Adipose tissue (tissue), 3 donors: ENCODE results near the gene S100A16. TPM values are rescaled to one million over a fixed set of nuclear protein-coding genes. Genes with fewer than 3 reads are reported as not detected.
A peak's percentile ranks its signal among the peaks of the same experiment; 100 is the strongest.
"Not testable (repeated sequence)": the region's sequence is repeated elsewhere in the genome, so short reads cannot be mapped to it uniquely, and the experiment has no call there.

Experiments used
- H3K27ac ChIP-seq: one replicate; pipeline ENCODE4 v1.5.1; 2013; ENCODE audit warnings: low read depth, low read length
- WGBS, 3 donors: extraction: QIAGEN DNeasy Blood & Tissue Kit; methylation state at CpG; one replicate each; pipeline ENCODE4 v1.1.7; 2013; 5-methylcytosine and 5-hydroxymethylcytosine counted together
- polyA plus RNA-seq, 3 donors: library from polyadenylated mRNA; stranded (reverse); fragments of 200-250 nt; gene quantifications; one replicate each; pipeline ENCODE4 v1.2.3, GENCODE V29; 2013
- donor health status: healthy with polysubstance abuse.
- donor health status: Bipolar disorder and iron deficiency.
- donor health status: healthy.

Gene S100A16
- polyA plus RNA-seq, 3 donors = 30.9 to 175 (median 160) TPM

GRCh38 chr1:153573351-153573750 is 39.6 kb downstream of the S100A16 start:
- H3K27ac ChIP-seq = no peak overlapping the region
- WGBS, 3 donors = 50 to 75% (median 60%) methylated on average over 3 of the region's 3 CpGs

GRCh38 chr1:153572569-153573015 is 40.3 kb downstream of the S100A16 start:
- no peak overlapping the region for H3K27ac ChIP-seq
- 9 to 17% (median 14%) methylated on average over 3 of the region's 3 CpGs for WGBS, 3 donors

GRCh38 chr1:153571706-153572105 is 41.2 kb downstream of the S100A16 start:
- H3K27ac ChIP-seq = no peak overlapping the region
- WGBS, 3 donors = 70 to 78% (median 72%) methylated on average over 7 of the region's 7 CpGs

GRCh38 chr1:153570874-153571273 is 42.1 kb downstream of the S100A16 start:
- whole genome bisulfite sequencing, 3 donors = 73 to 94% (median 86%) methylated on average over 5 of the region's 5 CpGs

GRCh38 chr1:153569465-153569864 is 43.5 kb downstream of the S100A16 start:
- no peak overlapping the region for H3K27ac ChIP-seq
- WGBS, 3 donors = 75 to 91% (median 89%) methylated on average over 8 of the region's 8 CpGs

More at GRCh38 chr1:153570874-153571273, 42.1 kb downstream of the S100A16 start:
- no peak overlapping the region for H3K27ac ChIP-seq

- 11 to 14% (median 13%) methylated on average over 25 of the region's 25 CpGs for WGBS, 3 donors
- peak overlapping the region; percentile 38 for H3K27ac ChIP-seq
Observed at GRCh38 chr1:153568367-153569099, 44.4 kb downstream of the S100A16 start.

- peak overlapping the region; percentile 38 for H3K27ac ChIP-seq
- 77 to 80% (median 79%) methylated on average over 22 of the region's 22 CpGs for WGBS, 3 donors
Observed at GRCh38 chr1:153567621-153568366, 45.1 kb downstream of the S100A16 start.

- WGBS, 3 donors = 46 to 61% (median 50%) methylated on average over 16 of the region's 16 CpGs
- peak overlapping the region; percentile 89 for H3K27ac ChIP-seq
Observed at GRCh38 chr1:153566414-153567371, 46.2 kb downstream of the S100A16 start.

- peak within 1 kb of the TSS; percentile 89 for H3K27ac ChIP-seq
- WGBS, 3 donors = 36 to 75% (median 48%) methylated on average over 8 of the region's 8 CpGs
Observed at GRCh38 chr1:153565529-153566374, 47.2 kb downstream of the S100A16 start, which contains the start of gene S100A2. Gene S100A2, minus strand, starts transcription at chr1:153565844. Its CDS starts 1,967 bp downstream, at chr1:153563877.

- H3K27ac ChIP-seq = no peak overlapping the region
- 83 to 92% (median 88%) methylated on average over 7 of the region's 7 CpGs for WGBS, 3 donors
Observed at GRCh38 chr1:153563991-153564390, 48.9 kb downstream of the S100A16 start.

- H3K27ac ChIP-seq = no peak overlapping the region
- 74 to 82% (median 76%) methylated on average over 5 to 6 of the region's 6 CpGs for WGBS, 3 donors
Observed at GRCh38 chr1:153563483-153563901, 49.4 kb downstream of the S100A16 start.

GRCh38 chr1:153562021-153562420 is 50.9 kb downstream of the S100A16 start:
- WGBS, 3 donors = 83 to 96% (median 91%) methylated on average over 3 of the region's 3 CpGs
- H3K27ac ChIP-seq = not testable (repeated sequence)

- WGBS, 3 donors = 92 to 100% (median 100%) methylated on average over 3 of the region's 3 CpGs
Observed at GRCh38 chr1:153561466-153561985, 51.4 kb downstream of the S100A16 start.

GRCh38 chr1:153560771-153561465 is 52.0 kb downstream of the S100A16 start:
- no peak overlapping the region for H3K27ac ChIP-seq
- 86 to 89% (median 88%) methylated on average over 10 of the region's 10 CpGs for WGBS, 3 donors

More at GRCh38 chr1:153561466-153561985, 51.4 kb downstream of the S100A16 start:
- no peak overlapping the region for H3K27ac ChIP-seq

GRCh38 chr1:153560241-153560640 is 52.7 kb downstream of the S100A16 start:
- no peak overlapping the region for H3K27ac ChIP-seq
- 75 to 97% (median 97%) methylated on average over 2 of the region's 2 CpGs for WGBS, 3 donors

GRCh38 chr1:153557877-153558276 is 55.1 kb downstream of the S100A16 start:
- WGBS, 3 donors = 93 to 99% (median 96%) methylated on average over 3 of the region's 3 CpGs
- H3K27ac ChIP-seq = no peak overlapping the region
